Ovary (tissue), 9 donors: ENCODE data around the gene MAGI1. TPM values are rescaled to one million over a fixed set of nuclear protein-coding genes. Genes with fewer than 3 reads are reported as not detected.

Experiments used
- DNase-seq, 5 donors: peaks; one replicate each; pipeline ENCODE4 v3.0.0-alpha.2; 2019 to 2020
- H3K27ac ChIP-seq, 2 donors: fragments of 200-600 bp; one replicate each; pipeline versions ENCODE4 v1.5.1 to v1.8.0; 2019 to 2022
- H3K27me3 ChIP-seq: fragments of 200-600 bp; one replicate; pipeline ENCODE4 v1.8.0; 2022
- H3K36me3 ChIP-seq: fragments of 200-600 bp; sonication (generic); one replicate; pipeline ENCODE4 v1.5.1; 2019
- H3K4me1 ChIP-seq: one replicate; pipeline ENCODE4 v1.8.1; 2013; ENCODE audit warnings: mild to moderate bottlenecking, moderate library complexity; ENCODE audit not compliant: insufficient read depth
- H3K4me3 ChIP-seq: fragments of 200-600 bp; sonication (generic); one replicate; pipeline ENCODE4 v1.5.1; 2017
- H3K9me3 ChIP-seq, 2 donors: fragments of 200-600 bp in 1 of 2; sonication (generic) in 1 of 2; one replicate each; pipeline versions ENCODE4 v1.5.1 to v1.8.1; 2013 to 2019; ENCODE audit warnings: mild to moderate bottlenecking in 1 of 2, moderate library complexity in 1 of 2
- EP300 ChIP-seq: sonication (generic); formaldehyde crosslinking; IDR thresholded peaks from one replicate; pipeline ENCODE4 v1.6.1; 2017; ENCODE audit warnings: antibody characterized with exemption
- POLR2A ChIP-seq: fragments of 450-650 bp; IDR thresholded peaks from one replicate; pipeline ENCODE4 v1.6.1; 2017; ENCODE audit warnings: antibody characterized with exemption, mild to moderate bottlenecking, moderate library complexity
- WGBS, 3 donors: extraction: QIAGEN DNeasy Blood & Tissue Kit in 1 of 3; methylation state at CpG; one replicate each; pipeline versions ENCODE4 v1.1.5 to v1.1.7; 2013 to 2017; 5-methylcytosine and 5-hydroxymethylcytosine counted together
- intact Hi-C, 4 donors: fragments of 100-400 bp; cut with DNase I; formaldehyde crosslinking; loops; one replicate each; pipeline versions ENCODE4 v1.11.0 to v1.15.1; 2022 to 2023
- polyA plus RNA-seq, 2 donors: library from polyadenylated mRNA; stranded (reverse); fragments of 200-250 nt in 1 of 2; fragments of 350-450 nt in 1 of 2; fragmentation: Illumina TruSeq in 1 of 2; extraction: RNeasy Lipid Tissue Mini Kit (QIAGEN cat#74804) in 1 of 2; gene quantifications; one replicate each; pipeline ENCODE4 v1.2.3, GENCODE V29; 2013 to 2014
- total RNA-seq, 7 donors: library from RNA; depleted of rRNA in 2 of 7; stranded (reverse); fragments of >200 nt in 2 of 7; fragmentation: NEBNext Ultra II Directional in 3 of 7; extraction: Animal tissue kit (Norgen Biotek cat#: 25700) in 3 of 7; gene quantifications; one replicate each; pipeline versions ENCODE4 v1.1.0 to v1.2.4, GENCODE V29; 2016 to 2023
- TF ChIP-seq, protein P1 (sequence below), 3 donors: fragments of 450-650 bp in 2 of 3; fragments of 200-600 bp in 1 of 3; IDR thresholded peaks; one replicate each; pipeline versions ENCODE4 v1.5.1 to v1.8.0; 2016 to 2022; ENCODE audit warnings: antibody characterized with exemption in 3 of 3, mild to moderate bottlenecking in 1 of 3
- donor health status: DM: no; HTN: no; CAD: no; lungs with moderate emphysema.
- donor health status: DM: no; HTN: no; CAD: no.
- donor health status: Bipolar disorder and iron deficiency.
- donor health status: DM: yes; HTN: yes; CAD: no.
- donor health status: DM: no; HTN: no; CAD: no.
- donor health status: DM: yes; HTN: yes; CAD: no.

MAGI1 gene
- total and polyA plus RNA-seq, 9 donors = 5.5 to 35.7 (median 8.7) TPM

DNA sequence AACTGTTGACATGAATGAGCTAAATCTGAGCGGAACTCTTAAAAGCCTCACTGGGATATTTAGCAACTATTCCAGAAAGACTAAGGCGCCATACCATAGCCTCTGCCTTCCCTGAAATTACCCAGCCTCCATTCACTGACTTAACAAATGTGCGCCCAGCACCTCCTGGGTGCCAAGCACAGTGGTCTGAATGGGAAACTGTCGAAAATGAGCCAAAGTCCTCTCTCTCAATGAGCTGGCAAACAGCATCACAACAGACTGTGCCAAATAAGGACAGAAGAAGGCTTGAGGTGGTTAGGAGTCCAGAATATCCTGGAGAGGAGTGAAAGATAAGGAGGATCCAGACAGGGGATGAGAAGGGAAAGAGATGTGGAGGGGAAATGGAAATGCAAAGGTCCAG, 332.4 kb downstream of the MAGI1 start:
- DNase-seq = no peak
- H3K4me1 ChIP-seq = no peaks in the 10 kb centered on the region
- no peaks in the 10 kb centered on the region for H3K27me3 ChIP-seq
- WGBS, 3 donors = 95 to 96% (median 95%) methylated on average over 4 of the region's 4 CpGs
- H3K9me3 ChIP-seq = no peaks in the 10 kb centered on the region
- no peaks in the 10 kb centered on the region for H3K36me3 ChIP-seq
- no peak overlapping the region for H3K27ac ChIP-seq
- TF ChIP-seq, protein P1, sequence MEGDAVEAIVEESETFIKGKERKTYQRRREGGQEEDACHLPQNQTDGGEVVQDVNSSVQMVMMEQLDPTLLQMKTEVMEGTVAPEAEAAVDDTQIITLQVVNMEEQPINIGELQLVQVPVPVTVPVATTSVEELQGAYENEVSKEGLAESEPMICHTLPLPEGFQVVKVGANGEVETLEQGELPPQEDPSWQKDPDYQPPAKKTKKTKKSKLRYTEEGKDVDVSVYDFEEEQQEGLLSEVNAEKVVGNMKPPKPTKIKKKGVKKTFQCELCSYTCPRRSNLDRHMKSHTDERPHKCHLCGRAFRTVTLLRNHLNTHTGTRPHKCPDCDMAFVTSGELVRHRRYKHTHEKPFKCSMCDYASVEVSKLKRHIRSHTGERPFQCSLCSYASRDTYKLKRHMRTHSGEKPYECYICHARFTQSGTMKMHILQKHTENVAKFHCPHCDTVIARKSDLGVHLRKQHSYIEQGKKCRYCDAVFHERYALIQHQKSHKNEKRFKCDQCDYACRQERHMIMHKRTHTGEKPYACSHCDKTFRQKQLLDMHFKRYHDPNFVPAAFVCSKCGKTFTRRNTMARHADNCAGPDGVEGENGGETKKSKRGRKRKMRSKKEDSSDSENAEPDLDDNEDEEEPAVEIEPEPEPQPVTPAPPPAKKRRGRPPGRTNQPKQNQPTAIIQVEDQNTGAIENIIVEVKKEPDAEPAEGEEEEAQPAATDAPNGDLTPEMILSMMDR (IDR thresholded peaks at IDR 0.05) = no peak
- intact Hi-C loops = no loop called here
- no peak overlapping the region for H3K4me3 ChIP-seq

DNA sequence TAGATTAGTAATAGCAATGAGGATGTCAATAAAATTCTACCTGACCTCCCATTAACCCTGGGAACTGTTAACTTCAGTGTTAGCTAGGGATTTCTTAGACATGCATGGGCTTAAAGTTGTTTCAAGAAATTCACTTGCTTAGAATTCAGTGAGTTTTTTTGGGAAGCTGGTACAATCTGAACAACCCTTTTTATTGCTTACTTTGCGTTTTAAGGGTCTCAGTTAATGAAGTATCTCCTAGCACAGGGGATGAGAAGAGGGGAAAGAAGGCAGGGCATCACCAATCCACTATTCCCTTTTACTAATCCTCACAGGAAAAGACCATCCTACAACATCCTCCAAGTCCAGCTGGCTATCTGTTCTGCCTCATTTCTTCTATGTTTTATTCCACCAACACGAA, 334.9 kb downstream of the MAGI1 start:
- no peak overlapping the region for H3K4me3 ChIP-seq
- H3K36me3 ChIP-seq = no peaks in the 10 kb centered on the region
- no peaks in the 10 kb centered on the region for H3K9me3 ChIP-seq
- H3K4me1 ChIP-seq = no peaks in the 10 kb centered on the region
- H3K27ac ChIP-seq = no peak overlapping the region
- TF ChIP-seq EP300 = no peak
- TF ChIP-seq, protein P1 (IDR thresholded peaks at IDR 0.05) = no peak
- no peak for TF ChIP-seq POLR2A
- 89 to 95% (median 90%) methylated on average over 2 of the region's 2 CpGs for WGBS, 3 donors
- intact Hi-C loops = no loop called here
- no peaks in the 10 kb centered on the region for H3K27me3 ChIP-seq
- no peak for DNase-seq

DNA sequence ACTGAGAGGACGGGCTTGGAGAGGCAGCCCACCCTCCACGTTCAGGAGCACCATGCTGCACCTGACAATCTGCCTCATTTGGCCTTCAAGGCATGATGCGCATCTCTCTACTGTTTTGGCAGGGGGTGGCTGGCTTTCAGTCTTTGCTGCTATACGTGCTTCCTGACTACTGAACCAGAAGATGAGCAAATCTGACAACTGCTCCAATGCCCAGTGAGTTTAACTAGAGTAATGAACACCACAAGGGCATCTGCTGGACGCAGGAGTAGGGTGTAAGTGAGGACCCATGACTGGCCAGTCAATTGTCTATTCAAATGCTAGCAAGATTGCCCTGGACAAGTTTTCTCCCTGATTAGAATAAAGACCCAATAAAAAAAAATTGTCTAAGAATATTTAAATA, 335.7 kb downstream of the MAGI1 start:
- no peak for TF ChIP-seq POLR2A
- no peak for TF ChIP-seq EP300
- TF ChIP-seq, protein P1 (IDR thresholded peaks at IDR 0.05) = no peak
- 94 to 95% (median 95%) methylated on average over 5 of the region's 5 CpGs for WGBS, 3 donors
- no peak overlapping the region for H3K4me3 ChIP-seq

DNA sequence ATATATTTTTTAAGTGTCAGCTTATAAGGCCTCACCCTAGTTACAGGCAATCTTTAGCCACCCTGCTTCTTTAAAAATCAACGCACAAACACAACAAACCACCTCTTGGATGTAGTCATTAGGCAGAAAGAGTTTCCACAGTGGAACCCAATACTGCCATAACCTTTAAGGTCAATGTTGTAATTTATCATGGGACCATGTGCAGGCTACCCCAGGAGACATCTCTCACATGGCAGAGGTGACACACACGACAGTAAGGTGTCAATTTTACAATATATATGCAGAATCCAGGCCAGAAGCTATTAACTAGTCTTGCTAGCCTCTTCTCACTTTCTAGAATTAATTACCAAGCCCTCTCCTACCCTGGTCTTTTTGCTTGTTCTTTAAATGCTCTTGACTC, 336.5 kb downstream of the MAGI1 start:
- no peak overlapping the region for H3K4me3 ChIP-seq
- DNase-seq = no peak
- 91 to 97% (median 92%) methylated on average over 2 of the region's 2 CpGs for WGBS, 3 donors
- intact Hi-C loops = no loop called here
- H3K27me3 ChIP-seq = no peaks in the 10 kb centered on the region
- H3K4me1 ChIP-seq = no peaks in the 10 kb centered on the region
- no peak overlapping the region for H3K27ac ChIP-seq
- no peaks in the 10 kb centered on the region for H3K9me3 ChIP-seq
- no peak for TF ChIP-seq EP300
- TF ChIP-seq, protein P1 (IDR thresholded peaks at IDR 0.05) = no peak
- no peak for TF ChIP-seq POLR2A
- H3K36me3 ChIP-seq = no peaks in the 10 kb centered on the region

More for the DNA sequence above, 335.7 kb downstream of the MAGI1 start:
- no peaks in the 10 kb centered on the region for H3K27me3 ChIP-seq
- no peaks in the 10 kb centered on the region for H3K36me3 ChIP-seq
- DNase-seq = no peak
- H3K4me1 ChIP-seq = no peaks in the 10 kb centered on the region
- no peaks in the 10 kb centered on the region for H3K9me3 ChIP-seq
- H3K27ac ChIP-seq = no peak overlapping the region
- intact Hi-C loops = no loop called here

DNA sequence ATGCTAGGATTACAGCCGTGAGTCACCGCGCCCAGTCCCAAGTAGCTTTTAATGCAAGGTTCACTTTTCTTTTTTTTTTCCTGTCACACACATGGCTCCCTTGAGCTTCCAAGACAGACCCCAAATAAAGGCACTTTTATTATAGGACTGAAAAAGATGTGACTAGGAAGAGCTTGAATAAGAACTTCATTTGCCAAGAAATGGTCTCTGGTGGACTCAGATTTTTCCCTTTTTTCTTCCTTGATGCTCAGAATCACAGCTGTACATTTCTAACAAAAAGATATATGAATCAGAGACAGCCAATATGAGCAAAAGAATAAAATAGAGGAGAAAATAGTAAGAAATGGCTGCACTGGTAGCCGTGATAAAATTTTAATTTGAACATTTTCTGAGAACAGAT, 337.2 kb downstream of the MAGI1 start:
- Histone ChIP-seq H3K9me3 (no peaks in the 10 kb centered on the region), H3K36me3 (no peaks in the 10 kb centered on the region), H3K4me3 (no peak overlapping the region), H3K4me1 (no peaks in the 10 kb centered on the region), H3K27ac (no peak overlapping the region), H3K27me3 (no peaks in the 10 kb centered on the region)
- no peak for TF ChIP-seq EP300
- no peak for TF ChIP-seq POLR2A
- TF ChIP-seq, protein P1 (IDR thresholded peaks at IDR 0.05) = no peak
- intact Hi-C loops = no loop called here
- DNase-seq = no peak
- 97 to 98% (median 97%) methylated on average over 4 of the region's 4 CpGs for WGBS, 3 donors
